G401 (cell line): ENCODE results near the gene PTPRD. TPM values are rescaled to one million over a fixed set of nuclear protein-coding genes. Genes with fewer than 3 reads are reported as not detected.

Experiments
- DNase-seq: peaks from one replicate; pipeline ENCODE4 v3.0.0-alpha.2; 2015; ENCODE audit warnings: low spot score
- in situ Hi-C: cut with HindIII; loops from 2 replicates; pipeline ENCODE4 v1.10.0; 2016; ENCODE audit warnings: low sequenced_read_pairs, mixed read lengths
- total RNA-seq: library from RNA; depleted of rRNA; stranded (reverse); fragments of >200 nt; shearing (Covaris generic); gene quantifications from 2 replicates; pipeline ENCODE4 v1.2.3, GENCODE V29; 2014

The PTPRD gene
- total RNA-seq, 1 experiment from 2014 or later = 13.0 TPM

GRCh38 chr9:8388132-8388531 is 2224.7 kb downstream of the PTPRD start:
- DNase-seq = no peak
- in situ Hi-C loops = no loop called here

DNA sequence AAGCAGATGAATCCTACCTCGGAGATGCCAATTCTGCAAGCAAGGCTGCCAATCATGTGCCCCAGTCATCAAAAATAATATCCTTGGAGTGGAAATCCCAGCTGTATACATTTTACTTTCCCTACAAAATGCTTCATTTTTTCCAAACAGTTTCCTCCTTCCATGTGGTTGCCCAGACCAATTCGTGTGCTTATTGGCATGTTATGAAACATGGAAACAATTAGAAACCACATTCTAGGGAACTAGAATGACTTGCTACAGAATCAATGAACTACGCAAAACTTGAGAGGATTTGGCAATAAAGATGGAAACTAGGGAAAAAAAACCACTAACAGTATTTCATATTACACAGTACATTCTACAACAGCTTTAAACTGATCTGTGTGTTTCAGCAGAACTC is 2228.7 kb downstream of the PTPRD start:
- in situ Hi-C loops = no loop called here
- no peak for DNase-seq

DNA sequence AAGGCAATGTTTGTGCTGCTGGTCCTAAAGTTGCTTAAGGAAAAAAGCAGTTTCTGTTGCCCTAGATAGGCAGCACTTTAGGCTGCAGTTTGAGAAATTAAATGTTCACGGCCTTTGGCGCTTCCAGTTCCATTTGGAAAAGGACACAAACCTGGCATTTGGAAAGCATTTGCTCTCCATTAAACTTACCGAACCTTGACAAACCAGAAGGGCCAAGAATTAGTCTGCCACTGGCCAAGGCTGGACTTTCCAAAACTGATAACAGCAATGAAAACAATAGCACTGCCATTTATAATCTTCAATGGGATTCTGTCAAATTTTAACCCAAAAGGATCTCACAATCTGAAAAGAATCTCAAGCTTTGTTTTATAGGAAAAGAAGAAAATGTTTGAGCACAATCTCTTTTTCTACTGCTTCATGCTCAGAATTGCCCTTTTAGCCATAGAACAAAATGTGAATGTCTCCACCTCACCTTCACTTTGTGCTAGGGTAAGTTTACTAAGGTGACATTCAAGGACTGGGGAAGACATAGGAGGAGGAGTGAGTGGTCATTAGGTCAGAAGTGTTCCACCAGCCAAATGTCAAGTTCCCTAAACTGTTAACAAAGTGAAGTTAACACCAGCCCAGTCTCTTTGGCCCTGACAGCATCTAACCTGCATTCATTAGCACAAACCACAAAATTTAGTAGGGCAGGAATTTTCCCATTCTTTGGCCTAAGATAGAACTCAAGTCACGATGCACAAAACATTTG is 2229.8 kb downstream of the PTPRD start:
- in situ Hi-C loops = no loop called here

DNA sequence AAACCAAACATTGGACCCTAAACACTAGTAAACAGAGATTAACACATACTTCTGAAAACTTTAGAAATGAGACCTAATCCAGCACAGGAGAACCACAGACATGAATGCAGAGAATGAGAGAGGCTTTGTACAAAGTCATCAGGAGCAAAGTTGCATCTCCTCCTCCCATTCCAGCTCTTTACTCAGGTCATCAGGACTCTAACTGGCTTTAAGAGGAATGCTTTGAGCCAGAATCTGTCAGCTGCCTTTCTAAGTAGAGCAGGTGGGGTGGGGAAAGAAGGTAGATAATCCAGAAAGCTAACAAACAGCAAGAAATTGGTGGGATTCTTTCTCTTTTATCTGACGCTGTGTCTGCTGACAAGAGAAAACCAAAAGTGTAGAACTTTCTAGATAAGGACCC is 2230.5 kb downstream of the PTPRD start:
- no peak for DNase-seq
- in situ Hi-C loops = no loop called here

More for the DNA sequence above, 2229.8 kb downstream of the PTPRD start:
- DNase-seq = peak; percentile 26

DNA sequence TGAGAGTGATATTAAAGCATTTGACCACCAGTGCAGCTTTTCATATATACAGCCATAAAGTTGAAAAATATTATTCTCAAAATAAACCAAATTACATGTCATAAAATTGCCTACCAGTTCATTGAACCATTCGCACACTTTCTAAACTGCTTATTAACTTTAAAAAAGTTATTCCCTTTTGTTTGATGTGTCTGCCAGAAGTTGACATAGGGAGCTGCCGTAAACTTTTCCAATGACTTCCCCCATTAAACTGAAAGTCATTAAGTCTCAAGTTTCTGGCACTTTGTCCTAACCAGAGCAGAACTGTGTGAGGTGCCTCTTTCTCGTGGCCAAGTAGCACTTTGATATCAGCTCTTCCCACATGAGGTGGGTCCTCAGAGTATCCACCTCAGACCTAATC is 2231.2 kb downstream of the PTPRD start:
- in situ Hi-C loops = no loop called here
- no peak for DNase-seq

DNA sequence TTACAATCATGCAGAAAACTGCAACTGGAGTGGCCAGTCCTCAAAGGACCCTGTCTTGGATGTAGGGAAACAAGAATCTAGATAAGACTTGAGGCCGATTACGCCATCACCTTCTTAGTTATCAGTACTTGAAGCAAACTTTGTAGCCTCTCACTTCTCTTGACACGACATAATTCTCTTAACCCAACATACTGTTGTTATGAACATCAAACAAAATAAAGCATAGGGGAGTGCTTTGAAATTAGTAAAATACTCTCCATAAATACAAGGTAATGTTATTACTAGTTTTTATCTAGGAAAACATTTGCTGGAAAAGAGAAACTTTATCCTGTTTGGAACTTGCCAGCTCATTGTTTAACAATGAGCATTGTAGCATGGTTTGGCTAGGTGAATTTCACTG is 2238.3 kb downstream of the PTPRD start:
- in situ Hi-C loops = no loop called here
- no peak for DNase-seq

- in situ Hi-C loops = no loop called here
Measured at GRCh38 chr9:8371686-8372085, 2241.1 kb downstream of the PTPRD start.

DNA sequence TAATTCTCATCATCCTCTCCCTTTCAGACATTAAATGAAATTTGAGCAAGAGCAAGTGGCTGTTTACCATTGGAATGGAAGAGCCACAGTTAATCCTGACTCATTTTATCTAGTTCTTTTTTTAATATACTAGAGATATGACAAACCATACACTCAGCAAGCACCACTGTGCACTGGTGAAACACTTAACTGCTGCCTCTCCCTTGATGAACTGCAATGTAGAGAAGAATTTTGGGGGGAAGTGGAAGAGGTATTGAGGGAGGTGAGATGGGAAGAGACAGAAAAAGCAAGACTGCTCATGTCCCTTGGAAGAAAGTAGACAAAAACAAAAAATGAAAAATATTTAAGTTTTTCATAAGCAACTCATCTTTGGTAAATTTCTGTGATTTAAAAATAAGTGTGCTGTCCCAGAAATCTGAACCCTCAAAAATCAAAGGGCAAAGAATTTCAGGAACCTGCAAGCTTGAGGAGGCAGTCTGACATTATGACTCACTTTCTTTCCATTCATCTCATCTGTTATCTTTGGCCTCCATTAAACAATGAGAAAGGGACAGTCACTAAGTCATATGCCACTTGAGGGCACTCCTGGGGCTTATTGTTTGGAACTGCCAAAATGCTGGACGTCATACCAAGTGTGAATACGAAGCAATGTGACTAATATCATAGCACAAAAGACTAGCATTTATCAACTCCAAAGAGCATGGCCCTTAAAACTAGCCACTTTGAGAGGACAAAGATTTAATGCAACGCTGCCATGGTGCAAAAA is 2246.5 kb downstream of the PTPRD start:
- in situ Hi-C loops = no loop called here
- DNase-seq = peak; percentile 32

More at GRCh38 chr9:8371686-8372085, 2241.1 kb downstream of the PTPRD start:
- no peak for DNase-seq

DNA sequence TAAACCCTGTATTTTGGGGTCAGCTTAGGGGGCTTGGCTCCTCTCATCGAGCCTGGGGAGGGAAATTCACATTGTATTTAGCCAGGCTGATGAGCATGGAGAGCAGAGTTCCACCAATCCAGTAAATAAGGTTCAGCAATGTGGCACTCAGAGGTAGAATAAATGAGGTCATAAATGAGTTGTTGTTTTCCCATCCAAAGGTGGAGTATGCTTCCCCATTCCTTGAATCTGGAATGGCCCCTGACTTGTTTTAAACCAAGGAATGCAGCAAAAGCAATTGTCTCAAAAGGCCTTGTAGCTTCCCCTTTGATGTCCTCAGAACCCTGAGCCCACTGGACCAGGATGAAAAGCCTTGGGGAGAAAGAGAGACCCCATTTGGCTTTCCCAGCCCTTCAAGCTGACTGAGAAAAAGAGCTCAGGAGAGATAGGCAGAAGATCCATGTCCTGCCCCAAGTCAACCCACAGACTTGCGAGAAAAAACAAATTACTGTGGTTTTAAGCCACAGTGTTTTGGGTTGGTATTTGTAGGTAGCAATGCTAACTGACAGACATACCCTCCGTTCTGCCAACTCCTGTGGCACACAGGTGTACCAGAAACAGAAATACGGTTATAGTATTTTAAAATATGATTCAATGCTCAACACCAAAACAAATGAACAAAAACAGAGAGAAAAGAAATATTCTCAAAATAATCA is 2247.2 kb downstream of the PTPRD start:
- DNase-seq = no peak
- in situ Hi-C loops = no loop called here

- no peak for DNase-seq
- in situ Hi-C loops = no loop called here
Measured at GRCh38 chr9:8365029-8365428, 2247.8 kb downstream of the PTPRD start.

- DNase-seq = peak; percentile 56
- in situ Hi-C loops = no loop called here
Measured at GRCh38 chr9:8364026-8364752, 2248.6 kb downstream of the PTPRD start.

- no peak for DNase-seq
- in situ Hi-C loops = no loop called here
Measured at GRCh38 chr9:8362250-8362649, 2250.6 kb downstream of the PTPRD start.

DNA sequence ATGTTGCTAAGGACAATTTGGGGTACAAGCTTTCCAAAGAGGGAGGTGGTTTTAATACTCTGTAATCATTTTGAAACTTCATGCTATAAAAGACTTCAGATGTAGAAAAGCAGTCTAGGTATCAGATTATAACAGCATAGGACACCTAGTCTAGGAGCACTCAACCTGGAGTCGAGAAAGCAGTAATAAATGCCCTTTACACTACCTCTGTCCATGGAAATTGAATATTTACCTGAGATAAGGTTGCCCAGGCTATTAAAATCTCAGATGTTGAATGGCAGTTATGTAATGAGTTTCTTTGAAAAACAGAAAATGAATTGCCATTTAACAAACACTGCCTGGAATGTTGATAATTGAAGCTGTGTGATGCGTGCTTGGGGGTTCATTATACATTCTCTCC is 2251.4 kb downstream of the PTPRD start:
- in situ Hi-C loops = no loop called here
- no peak for DNase-seq

DNA sequence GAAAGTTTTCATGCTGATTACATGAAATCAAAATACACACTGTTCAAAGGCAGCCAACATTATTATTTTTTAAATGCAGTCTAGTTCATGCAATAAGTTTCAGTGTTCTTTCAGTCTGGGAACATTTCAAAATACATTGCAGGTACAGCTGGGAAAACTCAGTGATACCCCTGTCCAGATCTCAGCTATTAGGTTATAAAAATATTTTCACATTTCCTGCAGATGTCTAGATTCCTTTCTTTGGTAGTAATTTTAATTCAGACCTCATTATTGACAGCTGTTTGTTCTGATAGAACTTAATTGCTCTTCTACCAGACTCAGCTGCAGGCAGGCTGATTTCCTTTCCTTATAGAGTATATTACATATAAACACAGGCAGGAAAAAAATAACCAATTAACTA is 2256.4 kb downstream of the PTPRD start:
- in situ Hi-C loops = no loop called here
- DNase-seq = no peak

- in situ Hi-C loops = no loop called here
- DNase-seq = peak; percentile 70
Measured at GRCh38 chr9:8351436-8351835, 2261.4 kb downstream of the PTPRD start.

GRCh38 chr9:8349901-8350300 is 2262.9 kb downstream of the PTPRD start:
- in situ Hi-C loops = no loop called here
- no peak for DNase-seq

DNA sequence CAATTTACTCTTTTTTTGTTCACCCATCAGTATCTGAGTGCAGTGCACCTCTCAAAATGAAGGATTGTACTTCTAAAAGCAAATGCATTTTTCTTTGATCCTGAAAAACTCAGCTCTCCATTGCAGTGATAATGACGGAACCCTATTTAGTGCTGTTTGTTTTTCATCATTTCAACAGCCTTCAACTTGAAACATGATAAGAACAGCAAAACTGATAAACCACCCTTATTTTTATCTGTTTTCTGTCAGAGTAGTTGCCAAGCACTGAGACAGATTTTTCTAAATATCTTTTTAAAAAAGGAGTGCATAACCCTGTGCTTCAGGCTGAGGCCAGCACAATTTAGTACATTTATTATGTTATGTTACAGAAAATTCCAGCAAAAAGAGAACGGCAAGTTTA is 2263.4 kb downstream of the PTPRD start:
- in situ Hi-C loops = no loop called here

DNA sequence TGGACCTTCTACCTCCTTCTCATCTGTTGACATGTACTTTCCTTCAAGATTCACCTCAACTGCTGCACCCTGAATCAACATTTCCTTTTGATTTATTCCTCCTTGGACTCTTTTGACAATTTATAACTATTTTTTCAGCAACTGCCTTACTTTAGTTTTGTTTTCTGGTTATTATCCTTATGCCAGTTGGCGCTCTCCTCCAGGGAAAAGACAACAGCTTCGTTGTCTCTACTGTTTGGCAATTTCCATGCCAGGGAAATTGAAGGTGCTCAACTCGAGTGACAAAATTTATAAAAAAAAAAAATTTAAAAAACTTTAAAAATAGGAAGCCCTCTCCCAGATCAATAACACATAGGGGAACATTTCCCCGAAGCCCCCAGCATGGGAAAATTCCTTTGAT is 2264.0 kb downstream of the PTPRD start:
- in situ Hi-C loops = no loop called here
- no peak for DNase-seq

More for the DNA sequence above, 2263.4 kb downstream of the PTPRD start:
- no peak for DNase-seq

- in situ Hi-C loops = no loop called here
- no peak for DNase-seq
Measured at GRCh38 chr9:8346296-8346695, 2266.5 kb downstream of the PTPRD start.
